ENCODE results near the gene FGD6.

DNA sequence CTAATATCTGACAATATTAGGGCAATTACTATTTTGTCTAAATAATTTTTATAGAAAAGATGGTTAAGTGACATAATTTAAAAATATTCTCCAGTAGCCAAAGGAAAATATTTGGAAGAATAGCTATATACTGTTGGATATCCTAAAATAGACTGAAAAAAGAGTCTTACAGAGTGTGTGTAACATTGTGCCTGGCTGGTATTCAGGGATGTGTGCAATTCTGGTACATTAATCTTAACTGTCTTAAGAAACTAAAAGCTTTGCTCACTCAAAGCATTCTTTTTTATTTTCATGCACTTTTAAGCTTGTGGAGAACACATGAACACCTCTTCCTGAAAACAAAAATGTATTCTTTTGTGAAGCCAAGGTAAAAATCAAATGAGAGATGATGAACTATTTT, 133.8 kb downstream of the FGD6 start:
- TF ChIP-seq, protein P1, sequence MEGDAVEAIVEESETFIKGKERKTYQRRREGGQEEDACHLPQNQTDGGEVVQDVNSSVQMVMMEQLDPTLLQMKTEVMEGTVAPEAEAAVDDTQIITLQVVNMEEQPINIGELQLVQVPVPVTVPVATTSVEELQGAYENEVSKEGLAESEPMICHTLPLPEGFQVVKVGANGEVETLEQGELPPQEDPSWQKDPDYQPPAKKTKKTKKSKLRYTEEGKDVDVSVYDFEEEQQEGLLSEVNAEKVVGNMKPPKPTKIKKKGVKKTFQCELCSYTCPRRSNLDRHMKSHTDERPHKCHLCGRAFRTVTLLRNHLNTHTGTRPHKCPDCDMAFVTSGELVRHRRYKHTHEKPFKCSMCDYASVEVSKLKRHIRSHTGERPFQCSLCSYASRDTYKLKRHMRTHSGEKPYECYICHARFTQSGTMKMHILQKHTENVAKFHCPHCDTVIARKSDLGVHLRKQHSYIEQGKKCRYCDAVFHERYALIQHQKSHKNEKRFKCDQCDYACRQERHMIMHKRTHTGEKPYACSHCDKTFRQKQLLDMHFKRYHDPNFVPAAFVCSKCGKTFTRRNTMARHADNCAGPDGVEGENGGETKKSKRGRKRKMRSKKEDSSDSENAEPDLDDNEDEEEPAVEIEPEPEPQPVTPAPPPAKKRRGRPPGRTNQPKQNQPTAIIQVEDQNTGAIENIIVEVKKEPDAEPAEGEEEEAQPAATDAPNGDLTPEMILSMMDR (IDR thresholded peaks at IDR 0.05) = no peak
- TF ChIP-seq EZH2 (IDR thresholded peaks at IDR 0.05; ENCODE audit: borderline replicate concordance, insufficient read depth, low read depth, low read length, poor library complexity, severe bottlenecking) = no peak
